Right lobe of liver (tissue), 4 donors: Measurements from ENCODE around the gene YIF1B.

Source experiments
- CTCF ChIP-seq, 4 donors: fragments of 200-600 bp in 3 of 4; fragments of 450-650 bp in 1 of 4; IDR thresholded peaks; one replicate each; pipeline versions ENCODE4 v1.5.1 to v1.8.0; 2016 to 2022; ENCODE audit warnings: antibody characterized with exemption in 4 of 4, mild to moderate bottlenecking in 2 of 4
- POLR2A ChIP-seq: fragments of 450-650 bp; IDR thresholded peaks from one replicate; pipeline ENCODE4 v1.6.1; 2017; ENCODE audit warnings: antibody characterized with exemption, mild to moderate bottlenecking
- donor health status: DM: no; HTN: no; CAD: no.
- donor health status: DM: no; HTN: no; CAD: no.
- donor health status: DM: no; HTN: yes; CAD: no.

GRCh38 chr19:38280030-38280921 lies 35.5 kb downstream of the YIF1B start:
- no peak for TF ChIP-seq CTCF (IDR thresholded peaks at IDR 0.05)
- TF ChIP-seq POLR2A: no peak
